GM12878 (cell line): ENCODE data around the gene SIX1. TPM values are rescaled to one million over a fixed set of nuclear protein-coding genes. Genes with fewer than 3 reads are reported as not detected.

Experiments
- ATAC-seq: fragments of 200-7000 bp; cut with Tn5 transposase; 3 replicates; pipeline ENCODE4 v1.9.1; 2020; ENCODE audit warnings: mild to moderate bottlenecking, moderate library complexity
- BruUV-seq: library from RNA; stranded (reverse); fragments of 400-500 nt; replicated peaks from 2 replicates; lab custom pipeline; 2021; lab: Mats Ljungman, UMichigan
- CTCF ChIA-PET: fragments of 300-600 bp; sonication (Branson Sonifier 250); formaldehyde crosslinking; extraction: SDS; loops from one replicate; lab custom pipeline; 2021; ENCODE audit warnings: inconsistent platforms; lab: Yijun Ruan, JAX
- POLR2A ChIA-PET: fragments of 350-600 bp; formaldehyde crosslinking; extraction: SDS; loops from one replicate; lab custom pipeline; 2021; ENCODE audit warnings: inconsistent platforms; lab: Charles Lee
- RAD21 ChIA-PET: fragments of 300-600 bp; sonication (Branson Sonifier 250); formaldehyde crosslinking; loops from one replicate; lab custom pipeline; 2023; ENCODE audit warnings: antibody characterized with exemption; ENCODE audit not compliant: unreplicated experiment; lab: Charles Lee
- SMC1A ChIA-PET: fragments of 300-600 bp; sonication (Branson Sonifier 250); formaldehyde crosslinking; loops from one replicate; lab custom pipeline; 2023; ENCODE audit not compliant: unreplicated experiment, uncharacterized antibody; lab: Charles Lee
- DNase-seq: peaks from one replicate; pipeline ENCODE4 v3.0.0-alpha.2; 2011; ENCODE audit warnings: low read depth, low spot score
- FAIRE-seq: peaks from 3 replicates; lab custom pipeline; 2011; peaks lifted over from hg19 to GRCh38; lab: Jason Lieb, UNC
- H2AFZ ChIP-seq: 2 replicates; pipeline ENCODE4 v1.6.0; 2011; ENCODE audit warnings: low read depth, low read length, control low read depth; ENCODE audit not compliant: control insufficient read depth
- H3K27ac ChIP-seq: 2 replicates; pipeline ENCODE4 v1.5.1; 2011; ENCODE audit warnings: control low read depth; ENCODE audit not compliant: control insufficient read depth, insufficient read depth
- H3K27me3 ChIP-seq, 2 experiments: replicated peaks in 1 of 2; 2 replicates each; pipeline versions ENCODE4 v1.6.0 to v1.6.1; 2011; ENCODE audit warnings: low read length in 1 of 2; ENCODE audit not compliant: control insufficient read depth in 2 of 2, insufficient read depth in 2 of 2
- H3K36me3 ChIP-seq, 2 experiments: 2 replicates each; pipeline ENCODE4 v1.5.1; 2011; ENCODE audit warnings: low read length in 1 of 2; ENCODE audit not compliant: control insufficient read depth in 2 of 2, insufficient read depth in 2 of 2
- H3K4me1 ChIP-seq: 2 replicates; pipeline ENCODE4 v1.6.1; 2011; ENCODE audit warnings: mild to moderate bottlenecking, low read length, moderate library complexity, mixed read lengths; ENCODE audit not compliant: control insufficient read depth, insufficient read depth
- H3K4me2 ChIP-seq: 2 replicates; pipeline ENCODE4 v1.6.0; 2011; ENCODE audit warnings: control low read depth; ENCODE audit not compliant: control insufficient read depth, insufficient read depth
- H3K4me3 ChIP-seq: fragments of 200-600 bp; sonication (generic); 2 replicates; pipeline ENCODE4 v1.5.1; 2016
- H3K79me2 ChIP-seq: 2 replicates; pipeline ENCODE4 v1.6.0; 2011; ENCODE audit warnings: low read length; ENCODE audit not compliant: control insufficient read depth, insufficient read depth
- H3K9ac ChIP-seq: 2 replicates; pipeline ENCODE4 v1.8.0; 2011; ENCODE audit warnings: low read length, control low read depth, mixed read lengths; ENCODE audit not compliant: control insufficient read depth, insufficient read depth
- H3K9me3 ChIP-seq: replicated peaks from 3 replicates; pipeline ENCODE4 v1.5.1; 2011; ENCODE audit warnings: mild to moderate bottlenecking, low read length; ENCODE audit not compliant: control insufficient read depth, insufficient read depth
- H4K20me1 ChIP-seq: 2 replicates; pipeline ENCODE4 v1.6.0; 2011; ENCODE audit not compliant: control insufficient read depth, insufficient read depth
- CUX1 ChIP-seq: IDR thresholded peaks from 2 replicates; pipeline ENCODE4 v1.6.1; 2012; ENCODE audit warnings: improper control_type of control experiment, low read depth, low read length; ENCODE audit not compliant: insufficient replicate concordance
- EZH2 ChIP-seq: IDR thresholded peaks from 2 replicates; pipeline ENCODE4 v1.6.1; 2012; ENCODE audit warnings: low read depth, mild to moderate bottlenecking, control low read depth, inconsistent platforms, low read length, borderline replicate concordance; ENCODE audit not compliant: control insufficient read depth
- WGBS: methylation state at CpG from one replicate; pipeline ENCODE4 v1.1.6; 2016; ENCODE audit warnings: low lambda C conversion rate; ENCODE audit not compliant: insufficient replicate concordance, insufficient coverage; ENCODE audit errors: missing lambda C conversion rate; 5-methylcytosine and 5-hydroxymethylcytosine counted together
- in situ Hi-C: fragments of 300-500 bp; cut with MboI; formaldehyde crosslinking; loops from 9 replicates; pipeline ENCODE4 v1.14.3; 2018; ENCODE audit warnings: mixed read lengths
- intact Hi-C: fragments of 100-400 bp; cut with micrococcal nuclease; formaldehyde crosslinking; loops from one replicate; pipeline ENCODE4 v1.14.2; 2022; ENCODE audit not compliant: unreplicated experiment
- polyA plus RNA-seq, 11 experiments: library from polyadenylated mRNA; depleted of rRNA in 4 of 11; unstranded in 6 of 11; stranded (reverse) in 5 of 11; fragments of >200 nt; fragmentation: Nextera tagmentation in 4 of 11; fragmentation: Illumina TruSeq in 1 of 11; extraction: Ambion mirVana in 4 of 11; extraction: Trizol in 1 of 11; gene quantifications; 1 replicate in 1 of 11; 2 replicates in 10 of 11; pipeline versions ENCODE4 v1.2.1 to v1.2.3, GENCODE V29; 2011 to 2016; ENCODE audit warnings: inconsistent platforms in 2 of 11, missing spikeins in 2 of 11, low read depth in 1 of 11
- total RNA-seq, 4 experiments: library from RNA; depleted of rRNA in 3 of 4; stranded (reverse); fragments of >200 nt in 3 of 4; fragmentation: Illumina TruSeq in 1 of 4; extraction: Trizol in 1 of 4; gene quantifications; 2 replicates each; pipeline versions ENCODE4 v1.2.1 to v1.2.3, GENCODE V29; 2013 to 2021

Gene SIX1
- total and polyA plus RNA-seq, 10 of the 15 experiments (the other 5 are each of a cell fraction or from before 2014, with no cell fraction given) = 0.03 to 0.06 (median 0.05) TPM; not detected in 5

- POLR2A ChIA-PET = interaction anchor here (0.7 kb wide), 1 partner anchor 506 kb away, joined by 5 read pairs; no protein-coding TSS in a partner anchor
- no TSS peak for BruUV-seq
- H3K36me3 ChIP-seq = no peaks in the 10 kb centered on the region
- in situ Hi-C loops = loop anchor here (25.0 kb wide), 1 partner anchor 1169 kb away; the partner anchor contains the start of gene SYT16
- H3K79me2 ChIP-seq = no peaks in the 10 kb centered on the region
- H3K4me2 ChIP-seq = no peak overlapping the region
- no peak overlapping the region for H3K27ac ChIP-seq
- H3K27me3 ChIP-seq = peaks cover 30 to 39% of the 10 kb centered on the region in 2 experiments
- intact Hi-C loops = no loop called here
- FAIRE-seq (no peak), ATAC-seq (no peak), DNase-seq (no peak)
- RAD21 ChIA-PET = interaction anchor here (0.6 kb wide), 1 partner anchor 178 kb away, joined by 3 read pairs; no protein-coding TSS in a partner anchor
- H3K9ac ChIP-seq = no peak overlapping the region
- TF ChIP-seq CUX1 (no peak), EZH2 (0 out of 2 replicates have a peak, but pooled peaks have one; percentile 63)
- CTCF ChIA-PET = interaction anchor here (0.6 to 1.5 kb wide), 5 partner anchors 12 to 850 kb away, joined by 3 read pairs; no protein-coding TSS in a partner anchor
- H3K4me1 ChIP-seq = no peaks in the 10 kb centered on the region; the same call in 1 of the 2 replicates
- SMC1A ChIA-PET = interaction anchor here (1.1 to 1.7 kb wide), 5 partner anchors 12 to 610 kb away, joined by 3 to 6 read pairs (median 3); no protein-coding TSS in a partner anchor
- H3K9me3 ChIP-seq = no peaks in the 10 kb centered on the region; the same call in 1 of the 3 replicates
- H2AFZ ChIP-seq = no peak overlapping the region
- WGBS = 49% methylated on average over 29 of the region's 29 CpGs
- peaks cover 2% of the 10 kb centered on the region; the same call in 1 of the 2 replicates for H4K20me1 ChIP-seq
- no peak overlapping the region for H3K4me3 ChIP-seq
Measured at GRCh38 chr14:60643463-60644314, 5.6 kb downstream of the SIX1 start.
